Stimulated activated naive CD8-positive, alpha-beta T cell treated with anti-CD3 and anti-CD28 coated beads, Interleukin-15, amount 100 ng/mL, for 72 hours (primary cell): ENCODE results near the gene CELSR1.
"Not testable (repeated sequence)": the region's sequence is repeated elsewhere in the genome, so short reads cannot be mapped to it uniquely, and the experiment has no call there.

ENCODE experiments used
- ATAC-seq: fragments of 150-1000 bp; cut with Tn5 transposase; 2 replicates; pipeline ENCODE4 v1.10.0; 2021; ENCODE audit warnings: mild to moderate bottlenecking, moderate library complexity
- DNase-seq, 2 donors: peaks; one replicate each; pipeline ENCODE4 v3.0.0; 2021 to 2022
- H3K27ac Mint-ChIP-seq, 2 donors: one replicate each; pipeline ENCODE4 v1.8.0; 2022; ENCODE audit warnings: mild to moderate bottlenecking in 2 of 2, mixed read lengths in 2 of 2, moderate library complexity in 2 of 2
- H3K27me3 Mint-ChIP-seq: one replicate; pipeline ENCODE4 v1.8.0; 2022; ENCODE audit warnings: mixed read lengths
- H3K4me1 Mint-ChIP-seq: one replicate; pipeline ENCODE4 v1.8.0; 2022; ENCODE audit warnings: mild to moderate bottlenecking, mixed read lengths
- H3K4me3 Mint-ChIP-seq, 2 donors: one replicate each; pipeline ENCODE4 v1.8.0; 2022; ENCODE audit warnings: mild to moderate bottlenecking in 2 of 2, mixed read lengths in 2 of 2, moderate library complexity in 1 of 2
- H3K9me3 Mint-ChIP-seq, 2 donors: one replicate each; pipeline ENCODE4 v1.8.0; 2022; ENCODE audit warnings: mixed read lengths in 2 of 2

The CELSR1 gene

DNA sequence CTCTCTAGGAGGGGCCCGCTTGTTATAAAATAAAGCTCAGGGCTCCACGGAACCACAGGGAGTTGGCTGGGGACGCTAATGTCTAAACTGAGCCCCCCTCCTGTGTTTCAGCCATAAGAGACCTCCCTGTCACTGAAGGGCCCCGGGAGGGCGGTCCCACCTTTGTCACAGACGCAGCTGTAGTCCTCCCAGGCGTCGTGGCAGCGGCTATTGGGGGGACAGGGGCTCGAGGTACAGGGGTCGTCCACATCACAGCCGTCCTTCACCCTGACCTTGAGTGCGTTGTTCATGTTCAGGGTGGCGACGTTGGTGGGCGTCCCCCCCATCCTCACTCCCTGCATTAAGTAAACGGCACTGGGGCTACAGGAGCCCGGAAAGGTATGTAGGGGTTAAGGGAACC is 139.9 kb downstream of the CELSR1 start:
- no peak for DNase-seq
- H3K9me3 Mint-ChIP-seq = no peaks in the 10 kb centered on the region
- H3K4me3 Mint-ChIP-seq = no peak overlapping the region
- H3K27ac Mint-ChIP-seq = no peak overlapping the region
- peaks cover 8% of the 10 kb centered on the region for H3K4me1 Mint-ChIP-seq
- no peak for ATAC-seq
- H3K27me3 Mint-ChIP-seq = peaks cover 7% of the 10 kb centered on the region

DNA sequence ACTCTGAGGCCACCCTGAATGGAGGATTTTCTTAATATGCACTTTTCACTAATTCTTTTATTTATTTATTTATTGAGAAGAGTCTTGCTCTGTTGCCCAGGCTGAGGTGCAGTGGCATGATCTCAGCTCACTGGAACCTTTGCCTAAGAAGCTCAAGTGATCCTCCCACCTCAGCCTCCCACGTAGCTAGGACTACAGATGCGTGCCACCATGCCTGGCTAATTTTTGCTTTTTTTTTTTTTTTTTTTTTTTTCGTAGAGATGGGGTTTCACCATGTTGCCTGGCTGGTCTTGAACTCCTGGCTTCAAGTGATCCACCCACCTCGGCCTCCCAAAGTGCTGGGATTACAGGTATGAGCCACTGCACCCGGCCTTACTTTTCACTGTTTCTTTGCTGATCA is 140.4 kb downstream of the CELSR1 start:
- not testable (repeated sequence) for H3K4me1 Mint-ChIP-seq

DNA sequence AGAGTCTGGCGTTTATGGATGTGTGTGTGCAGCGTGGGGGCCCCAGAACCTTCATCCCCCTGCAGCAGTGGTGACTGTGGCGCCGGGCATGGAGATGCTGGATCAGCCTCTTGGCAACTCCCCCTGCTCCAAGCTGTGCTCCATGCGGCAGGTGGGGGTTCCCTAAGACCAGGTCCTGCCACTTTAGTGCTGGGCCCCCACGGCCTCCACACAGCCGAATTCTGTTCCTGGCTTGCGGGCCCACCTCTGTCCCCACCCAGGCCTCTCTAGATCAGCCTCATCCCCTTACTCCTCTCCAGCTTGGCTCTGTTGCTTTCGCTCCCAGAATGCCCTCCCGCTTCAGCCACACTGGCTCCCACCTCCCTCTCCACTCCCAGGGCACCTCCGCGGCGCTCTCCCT is 142.3 kb downstream of the CELSR1 start:
- Mint-ChIP-seq H3K9me3 (no peaks in the 10 kb centered on the region), H3K27ac (no peak overlapping the region), H3K4me1 (peaks cover 8% of the 10 kb centered on the region), H3K27me3 (peaks cover 7% of the 10 kb centered on the region), H3K4me3 (no peak overlapping the region)
- ATAC-seq (no peak), DNase-seq (no peak)

More for the DNA sequence above, 140.4 kb downstream of the CELSR1 start:
- not testable (repeated sequence) for DNase-seq, ATAC-seq, H3K27me3 Mint-ChIP-seq, H3K27ac Mint-ChIP-seq, H3K9me3 Mint-ChIP-seq, H3K4me3 Mint-ChIP-seq

DNA sequence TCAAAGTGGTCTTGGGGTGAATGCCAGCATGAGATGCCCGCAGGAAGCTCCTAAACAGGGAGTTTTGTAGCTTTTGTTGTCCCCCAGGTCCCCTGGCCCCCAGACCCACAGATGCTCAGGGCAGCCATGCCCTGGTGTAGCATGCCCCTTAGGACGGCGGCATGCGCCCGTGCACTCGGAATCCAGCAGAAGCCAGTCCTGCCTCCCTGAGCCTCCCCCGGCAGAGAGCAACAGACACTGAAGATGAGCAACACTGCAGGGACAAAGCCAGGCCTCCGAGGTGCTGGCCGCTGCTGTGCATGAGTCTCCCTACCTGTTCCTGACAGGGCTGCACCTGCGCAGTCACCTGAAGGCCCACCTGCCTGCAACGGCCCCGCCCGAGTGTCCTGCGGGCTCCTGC is 142.8 kb downstream of the CELSR1 start:
- Mint-ChIP-seq H3K9me3 (no peaks in the 10 kb centered on the region), H3K4me1 (peaks cover 8% of the 10 kb centered on the region), H3K27ac (no peak overlapping the region), H3K27me3 (peaks cover 7% of the 10 kb centered on the region), H3K4me3 (no peak overlapping the region)
- ATAC-seq (no peak), DNase-seq (no peak)

DNA sequence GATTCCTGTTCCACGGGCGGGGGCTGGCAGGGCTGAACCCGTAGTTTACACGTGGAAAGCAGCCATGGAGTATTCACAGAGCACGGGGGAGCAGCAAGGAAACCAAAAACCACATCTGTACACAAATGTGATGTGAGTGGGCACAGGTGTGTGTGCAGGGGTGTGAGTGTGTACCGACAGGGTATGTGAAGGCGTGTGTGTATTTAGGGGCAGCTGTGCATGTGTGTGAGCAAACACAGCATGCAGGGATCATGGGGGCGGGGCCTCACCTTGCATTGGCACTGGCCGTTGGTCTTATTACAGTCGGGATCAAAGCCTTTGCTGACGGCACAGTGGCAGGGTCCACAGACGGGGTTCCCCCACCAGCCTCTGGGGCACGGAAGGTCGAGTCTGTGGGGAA is 143.5 kb downstream of the CELSR1 start:
- Mint-ChIP-seq H3K27ac (no peak overlapping the region), H3K4me1 (peaks cover 8% of the 10 kb centered on the region), H3K9me3 (no peaks in the 10 kb centered on the region), H3K27me3 (peaks cover 7% of the 10 kb centered on the region), H3K4me3 (peak overlapping the region in 1 of 2 donors; percentile 1)
- ATAC-seq (no peak), DNase-seq (no peak)

DNA sequence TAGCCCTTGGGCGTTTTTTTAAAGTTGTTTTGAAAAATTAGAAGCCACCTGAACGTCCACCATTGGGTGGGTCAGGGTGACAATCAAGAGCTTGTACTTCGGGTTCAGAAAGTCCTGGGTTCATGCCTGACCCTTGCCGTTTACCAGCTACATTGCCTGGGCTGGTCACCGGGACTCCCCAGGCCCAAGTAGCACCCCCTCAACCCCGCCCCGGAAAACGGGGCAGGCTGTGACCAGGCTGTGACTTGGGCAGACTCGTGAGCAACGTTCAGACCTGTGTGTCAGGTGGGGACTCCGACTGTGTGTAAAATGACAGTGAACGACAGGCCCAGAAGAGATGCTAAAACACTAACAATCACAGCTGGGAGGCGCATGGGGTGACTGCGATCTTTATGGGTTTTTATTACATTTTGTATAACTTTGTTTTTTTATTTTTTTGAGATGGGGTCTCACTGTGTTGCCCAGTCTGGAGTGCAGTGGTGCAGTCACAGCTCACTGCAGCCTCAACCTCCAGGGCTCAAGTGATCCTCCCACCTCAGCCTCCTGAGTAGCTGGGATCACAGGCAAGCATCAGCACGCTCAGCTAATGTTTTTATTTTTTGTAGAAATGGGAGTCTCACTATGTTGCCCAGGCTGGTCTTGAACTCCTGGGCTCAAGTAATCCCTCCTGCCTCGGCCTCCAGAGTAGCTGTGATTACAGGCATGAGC is 145.1 kb downstream of the CELSR1 start:
- Mint-ChIP-seq H3K4me1 (peaks cover 8% of the 10 kb centered on the region), H3K9me3 (no peaks in the 10 kb centered on the region), H3K27ac (no peak overlapping the region), H3K27me3 (peaks cover 7% of the 10 kb centered on the region), H3K4me3 (no peak overlapping the region)
- DNase-seq (no peak), ATAC-seq (no peak)

DNA sequence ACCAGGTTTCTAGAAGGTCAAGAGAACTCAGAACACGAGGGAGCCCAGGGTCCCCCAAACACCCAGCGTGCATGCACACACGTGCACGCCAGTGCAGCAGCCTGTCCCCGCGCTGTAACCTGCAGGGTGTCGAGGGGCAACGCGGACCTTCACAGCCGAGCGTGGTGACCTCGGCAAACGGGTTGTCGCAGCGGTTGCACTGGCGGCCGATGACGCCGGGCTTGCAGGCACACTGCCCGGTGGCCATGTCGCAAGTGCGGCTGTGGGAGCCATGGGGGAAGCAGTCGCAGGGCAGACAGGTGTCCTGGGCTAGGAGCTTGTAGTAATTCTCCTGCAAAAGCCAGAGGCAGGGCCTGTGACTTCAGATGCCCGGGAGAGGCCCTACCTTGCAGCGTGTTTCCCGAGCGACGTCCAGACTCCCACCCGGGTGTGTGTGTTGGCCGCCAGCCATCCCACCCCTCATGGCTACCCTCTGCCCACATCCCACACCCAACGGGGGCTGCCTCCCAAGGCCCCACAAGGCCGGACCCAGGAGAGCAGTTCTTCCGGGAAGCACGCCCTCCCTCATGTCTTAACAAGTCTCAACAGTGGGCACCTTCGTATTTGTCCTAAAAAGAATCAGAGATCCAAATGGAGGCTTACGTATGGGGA is 145.8 kb downstream of the CELSR1 start:
- no peak for DNase-seq
- ATAC-seq = no peak
- Mint-ChIP-seq H3K27me3 (peaks cover 7% of the 10 kb centered on the region), H3K4me1 (peaks cover 8% of the 10 kb centered on the region), H3K9me3 (no peaks in the 10 kb centered on the region), H3K4me3 (no peak overlapping the region), H3K27ac (no peak overlapping the region)

DNA sequence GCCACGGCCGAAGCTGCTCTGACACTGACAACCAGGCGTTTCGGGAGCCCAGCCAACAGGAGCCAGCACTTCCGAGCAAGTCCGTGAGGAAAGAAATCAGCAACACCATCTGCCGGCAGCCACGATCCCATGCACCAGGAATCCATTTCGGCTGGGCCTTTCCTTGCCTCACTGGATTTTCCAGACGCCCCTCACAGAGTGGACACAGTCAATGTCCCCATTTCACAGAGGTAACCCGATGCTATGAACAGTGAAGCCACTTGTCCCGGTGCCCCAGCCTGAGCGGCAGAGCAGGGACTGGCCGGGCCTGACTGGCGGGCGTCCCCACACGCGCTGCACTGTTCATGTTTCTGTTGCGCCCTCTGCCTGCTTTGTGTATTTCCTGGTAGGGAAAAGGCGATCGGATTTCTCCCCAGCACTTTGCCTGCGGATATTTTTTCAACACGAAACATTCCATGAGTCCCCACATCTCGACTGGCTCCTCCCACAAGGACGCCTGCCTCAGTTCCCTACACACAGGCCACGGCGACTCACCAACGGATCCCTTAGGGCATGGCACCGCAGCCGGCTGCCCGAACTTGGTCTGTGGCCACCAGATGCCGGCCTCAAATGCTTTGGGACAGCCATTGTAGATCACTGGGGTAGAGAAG is 146.6 kb downstream of the CELSR1 start:
- ATAC-seq (no peak), DNase-seq (no peak)
- H3K9me3 Mint-ChIP-seq = no peaks in the 10 kb centered on the region
- H3K4me3 Mint-ChIP-seq = no peak overlapping the region
- H3K27ac Mint-ChIP-seq = no peak overlapping the region
- H3K4me1 Mint-ChIP-seq = peaks cover 8% of the 10 kb centered on the region
- H3K27me3 Mint-ChIP-seq = peaks cover 7% of the 10 kb centered on the region

DNA sequence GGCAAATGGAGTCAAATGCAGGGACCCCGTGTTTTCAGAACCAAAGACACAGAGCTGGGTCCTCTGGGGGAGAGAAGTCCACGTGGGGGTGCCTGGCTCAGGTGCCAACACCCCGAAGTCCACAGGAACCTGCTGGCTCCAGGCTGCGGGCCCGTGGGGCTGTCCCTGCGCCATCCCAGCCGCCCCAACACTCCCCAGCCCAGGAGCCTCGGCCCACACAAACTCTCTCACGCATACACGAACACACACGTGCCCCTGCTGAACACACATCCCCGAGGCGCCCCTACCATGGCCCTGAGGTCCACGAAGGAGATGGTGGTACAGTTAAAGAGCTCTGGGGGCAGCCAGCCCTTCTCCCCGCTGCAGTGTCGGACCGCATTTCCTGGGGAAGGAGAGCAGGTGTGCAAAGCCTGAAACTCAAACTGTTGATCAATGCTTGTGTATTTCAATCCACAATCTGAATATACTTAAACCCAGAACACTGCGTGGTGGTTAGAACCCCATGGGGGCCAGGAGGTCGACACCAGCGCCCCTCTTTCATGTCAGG is 147.2 kb downstream of the CELSR1 start:
- Mint-ChIP-seq H3K27ac (no peak overlapping the region), H3K27me3 (peaks cover 1% of the 10 kb centered on the region), H3K4me1 (peaks cover 8% of the 10 kb centered on the region), H3K4me3 (no peak overlapping the region), H3K9me3 (no peaks in the 10 kb centered on the region)
- ATAC-seq (no peak), DNase-seq (no peak)

DNA sequence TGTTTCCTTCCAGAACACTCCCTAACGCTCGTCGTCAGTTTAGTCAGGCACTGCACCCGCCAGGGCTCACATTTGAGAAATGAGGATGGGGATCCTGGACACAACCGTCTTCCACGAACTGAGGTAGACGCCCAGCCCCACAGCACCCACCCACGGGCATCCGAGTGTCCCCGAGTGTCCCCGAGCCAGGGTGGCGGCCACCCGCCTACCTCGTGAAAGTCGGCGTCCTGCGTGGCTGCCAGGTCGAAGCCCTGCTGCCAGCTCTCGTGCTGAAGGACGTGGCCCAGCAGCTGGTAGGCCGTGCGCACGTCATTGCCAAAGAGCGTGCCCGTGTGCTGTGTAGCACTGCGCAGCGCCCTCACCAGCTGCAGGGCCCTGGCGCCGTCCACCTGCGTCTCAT is 148.3 kb downstream of the CELSR1 start:
- DNase-seq (no peak), ATAC-seq (no peak)
- H3K4me1 Mint-ChIP-seq = peaks cover 6% of the 10 kb centered on the region
- H3K4me3 Mint-ChIP-seq = no peak overlapping the region
- H3K27ac Mint-ChIP-seq = no peak overlapping the region
- H3K27me3 Mint-ChIP-seq = no peaks in the 10 kb centered on the region
- no peaks in the 10 kb centered on the region for H3K9me3 Mint-ChIP-seq

DNA sequence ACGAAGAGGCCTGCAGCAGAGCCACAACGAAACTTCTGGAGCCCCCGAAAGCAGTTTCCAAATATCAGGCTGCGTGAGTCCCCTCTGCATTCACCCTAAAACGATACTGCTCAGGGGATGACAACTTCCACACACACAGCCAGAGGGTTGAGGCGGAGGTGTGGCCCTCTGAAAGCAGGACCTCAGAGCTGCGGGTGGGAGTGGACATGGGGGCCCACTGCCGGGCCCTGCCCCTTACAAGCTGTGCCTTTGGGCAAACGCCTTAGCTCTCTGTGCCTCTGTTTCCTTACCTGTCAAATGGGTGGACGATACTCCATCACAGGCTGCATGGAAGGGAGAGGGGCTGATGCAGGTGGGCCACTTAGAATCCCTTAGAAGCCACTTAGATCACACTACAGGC is 148.8 kb downstream of the CELSR1 start:
- ATAC-seq (no peak), DNase-seq (no peak)
- Mint-ChIP-seq H3K9me3 (no peaks in the 10 kb centered on the region), H3K4me1 (peaks cover 2% of the 10 kb centered on the region), H3K27ac (no peak overlapping the region), H3K27me3 (no peaks in the 10 kb centered on the region), H3K4me3 (no peak overlapping the region)

DNA sequence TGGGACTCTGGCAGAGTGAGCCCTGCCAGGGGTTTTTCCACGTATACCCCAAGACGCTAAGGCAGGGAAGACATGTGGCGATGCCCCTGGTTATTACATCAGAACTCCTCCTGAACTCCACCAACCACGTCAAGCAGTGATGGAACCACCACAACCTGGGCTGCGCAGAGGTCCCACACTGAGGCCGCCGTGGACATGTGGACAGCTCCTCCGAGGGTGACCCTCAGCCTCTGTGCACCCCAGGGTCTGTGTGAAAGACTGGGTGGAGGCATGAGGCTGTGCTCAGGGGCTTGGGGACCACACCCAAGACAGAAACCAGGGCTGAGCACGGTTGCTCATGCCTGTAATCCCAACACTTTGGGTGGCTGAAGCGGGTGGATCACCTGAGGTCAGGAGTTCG is 149.7 kb downstream of the CELSR1 start:
- H3K27me3 Mint-ChIP-seq = no peaks in the 10 kb centered on the region
- no peaks in the 10 kb centered on the region for H3K9me3 Mint-ChIP-seq
- H3K4me1 Mint-ChIP-seq = no peaks in the 10 kb centered on the region
- no peak overlapping the region for H3K27ac Mint-ChIP-seq
- no peak for ATAC-seq
- H3K4me3 Mint-ChIP-seq = no peak overlapping the region
- no peak for DNase-seq

DNA sequence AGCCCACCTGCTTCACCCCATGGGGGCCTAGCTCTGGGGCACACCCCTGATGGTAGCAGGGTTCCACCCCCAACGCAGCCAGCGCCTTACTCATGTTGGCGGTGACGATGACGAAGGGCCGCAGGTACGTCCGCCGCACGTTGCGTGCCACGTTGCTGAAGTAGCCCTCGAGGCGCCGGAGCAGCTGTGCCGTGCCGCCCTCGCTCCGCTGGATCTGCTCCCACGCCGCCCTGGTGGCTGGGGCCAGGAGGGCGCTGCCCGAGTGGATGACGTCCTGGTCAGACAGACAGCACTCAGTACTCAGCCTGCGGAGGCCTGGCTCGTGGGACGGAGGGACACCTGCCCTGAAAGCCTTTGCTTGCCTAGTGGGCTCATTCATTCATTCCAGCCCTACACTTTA is 151.1 kb downstream of the CELSR1 start:
- no peaks in the 10 kb centered on the region for H3K4me1 Mint-ChIP-seq
- H3K27me3 Mint-ChIP-seq = no peaks in the 10 kb centered on the region
- H3K9me3 Mint-ChIP-seq = no peaks in the 10 kb centered on the region
- no peak overlapping the region for H3K27ac Mint-ChIP-seq
- DNase-seq (no peak), ATAC-seq (no peak)
- no peak overlapping the region for H3K4me3 Mint-ChIP-seq

DNA sequence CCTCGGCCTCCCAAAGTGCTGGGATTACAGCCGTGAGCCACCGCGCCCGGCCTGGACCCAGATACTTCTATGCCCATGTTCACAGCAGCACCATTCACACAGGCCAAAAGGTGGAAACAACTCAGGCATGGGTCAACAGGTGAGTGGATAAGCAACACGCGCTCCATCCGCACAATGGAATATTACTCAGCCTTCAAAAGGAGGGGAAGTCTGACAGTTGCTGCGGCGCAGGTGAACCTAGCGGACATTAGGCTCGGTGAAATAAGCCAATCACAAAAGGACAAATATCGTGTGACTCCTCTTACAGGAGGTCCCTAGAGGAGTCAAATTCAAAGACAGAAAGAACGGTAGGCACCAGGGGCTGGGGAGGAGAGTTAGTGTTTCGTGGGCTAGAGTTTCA is 154.9 kb downstream of the CELSR1 start:
- H3K27me3 Mint-ChIP-seq = no peaks in the 10 kb centered on the region
- no peaks in the 10 kb centered on the region for H3K4me1 Mint-ChIP-seq
- DNase-seq = no peak
- no peak overlapping the region for H3K4me3 Mint-ChIP-seq
- no peak overlapping the region for H3K27ac Mint-ChIP-seq
- H3K9me3 Mint-ChIP-seq = peaks cover 0 to under 1% of the 10 kb centered on the region in 2 donors
- no peak for ATAC-seq

DNA sequence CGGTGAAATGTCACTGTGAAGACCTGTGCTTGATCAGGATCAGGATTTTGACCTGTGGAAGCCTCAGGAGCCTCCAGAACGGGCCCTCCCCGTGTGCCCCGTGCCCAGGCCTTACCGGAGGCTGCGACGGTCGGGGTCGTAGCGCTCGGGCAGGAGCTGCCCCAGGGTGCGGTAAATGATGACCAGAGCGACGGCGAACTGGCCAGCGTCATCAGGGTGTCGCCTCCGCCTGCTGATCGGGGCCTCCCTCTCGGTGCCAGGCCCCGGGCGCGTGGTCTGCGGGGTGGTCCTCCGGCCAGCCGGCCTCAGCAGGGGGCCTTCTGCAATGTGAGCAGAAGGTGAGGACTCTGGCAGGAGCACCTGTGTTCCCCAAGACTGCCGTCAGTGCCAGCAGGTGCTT is 155.7 kb downstream of the CELSR1 start:
- Mint-ChIP-seq H3K4me1 (no peaks in the 10 kb centered on the region), H3K4me3 (no peak overlapping the region), H3K9me3 (peaks cover 0 to 8% of the 10 kb centered on the region in 2 donors), H3K27me3 (no peaks in the 10 kb centered on the region), H3K27ac (no peak overlapping the region)
- DNase-seq (no peak), ATAC-seq (no peak)

DNA sequence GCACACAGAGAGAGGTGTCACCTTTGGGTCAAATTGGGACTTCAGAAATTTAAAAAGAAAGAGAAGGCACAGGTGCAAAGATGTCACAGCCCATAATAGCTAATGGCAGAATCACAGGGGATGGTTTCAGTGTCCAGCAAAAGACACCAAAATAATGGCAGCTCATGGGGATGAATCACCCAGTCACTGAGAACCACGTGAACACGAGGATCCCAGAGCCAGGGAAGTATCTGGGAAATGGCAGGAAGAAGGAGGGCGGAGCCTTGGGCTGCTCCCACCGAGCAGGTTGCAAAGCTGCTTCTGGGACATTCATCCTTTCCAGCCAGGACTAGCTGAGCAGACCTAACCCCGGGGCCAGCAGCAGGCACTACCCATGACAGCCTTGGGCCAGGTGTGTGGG is 156.3 kb downstream of the CELSR1 start:
- Mint-ChIP-seq H3K27ac (no peak overlapping the region), H3K4me1 (no peaks in the 10 kb centered on the region)
- no peak for ATAC-seq

More for the DNA sequence above, 156.3 kb downstream of the CELSR1 start:
- peaks cover 0 to 13% of the 10 kb centered on the region in 2 donors for H3K9me3 Mint-ChIP-seq
- DNase-seq = no peak
- no peaks in the 10 kb centered on the region for H3K27me3 Mint-ChIP-seq
- H3K4me3 Mint-ChIP-seq = no peak overlapping the region
